HG03108 (cell line): ENCODE data around the gene EPHB3.

ENCODE experiments used
- ATAC-seq: cut with Tn5 transposase; IDR thresholded peaks from one replicate; pipeline ENCODE4 v1.9.1; 2021; ENCODE audit warnings: moderate library complexity; ENCODE audit not compliant: unreplicated experiment

The EPHB3 gene

GRCh38 chr3:184561061-184561912 lies at the start of gene EPHB3:
Gene EPHB3 (plus strand): TSS chr3:184561785. CDS start chr3:184562236, 451 bp downstream.
- peak; percentile 84 for ATAC-seq

- no peak for ATAC-seq
Observed at GRCh38 chr3:184512621-184513020, 49.0 kb upstream of the EPHB3 start.

- ATAC-seq = peak; percentile 79
Observed at GRCh38 chr3:184513276-184514170, 48.1 kb upstream of the EPHB3 start.

GRCh38 chr3:184514171-184514490 lies 47.5 kb upstream of the EPHB3 start:
- no peak for ATAC-seq

- ATAC-seq = no peak
Observed at GRCh38 chr3:184523825-184524615, 37.6 kb upstream of the EPHB3 start.

GRCh38 chr3:184524981-184525336 lies 36.6 kb upstream of the EPHB3 start:
- ATAC-seq = no peak

- ATAC-seq = no peak
Observed at GRCh38 chr3:184525337-184526087, 36.1 kb upstream of the EPHB3 start.

- no peak for ATAC-seq
Observed at GRCh38 chr3:184526088-184526433, 35.5 kb upstream of the EPHB3 start.

- ATAC-seq = no peak
Observed at GRCh38 chr3:184531626-184532280, 29.8 kb upstream of the EPHB3 start.

- ATAC-seq = no peak
Observed at GRCh38 chr3:184532940-184533732, 28.4 kb upstream of the EPHB3 start.

GRCh38 chr3:184537885-184538665 lies 23.5 kb upstream of the EPHB3 start:
- ATAC-seq = no peak

- ATAC-seq = no peak
Observed at GRCh38 chr3:184538666-184539431, 22.7 kb upstream of the EPHB3 start.

- no peak for ATAC-seq
Observed at GRCh38 chr3:184539801-184540435, 21.7 kb upstream of the EPHB3 start.

GRCh38 chr3:184540777-184541681 lies 20.6 kb upstream of the EPHB3 start:
- ATAC-seq = no peak

GRCh38 chr3:184541886-184542562 lies 19.6 kb upstream of the EPHB3 start:
- ATAC-seq = no peak

GRCh38 chr3:184542577-184542976 lies 19.0 kb upstream of the EPHB3 start:
- ATAC-seq = no peak
